ENCODE results near the gene ZNF581.
A peak's percentile ranks its signal among the peaks of the same experiment; 100 is the strongest.

ZNF581 gene

DNA sequence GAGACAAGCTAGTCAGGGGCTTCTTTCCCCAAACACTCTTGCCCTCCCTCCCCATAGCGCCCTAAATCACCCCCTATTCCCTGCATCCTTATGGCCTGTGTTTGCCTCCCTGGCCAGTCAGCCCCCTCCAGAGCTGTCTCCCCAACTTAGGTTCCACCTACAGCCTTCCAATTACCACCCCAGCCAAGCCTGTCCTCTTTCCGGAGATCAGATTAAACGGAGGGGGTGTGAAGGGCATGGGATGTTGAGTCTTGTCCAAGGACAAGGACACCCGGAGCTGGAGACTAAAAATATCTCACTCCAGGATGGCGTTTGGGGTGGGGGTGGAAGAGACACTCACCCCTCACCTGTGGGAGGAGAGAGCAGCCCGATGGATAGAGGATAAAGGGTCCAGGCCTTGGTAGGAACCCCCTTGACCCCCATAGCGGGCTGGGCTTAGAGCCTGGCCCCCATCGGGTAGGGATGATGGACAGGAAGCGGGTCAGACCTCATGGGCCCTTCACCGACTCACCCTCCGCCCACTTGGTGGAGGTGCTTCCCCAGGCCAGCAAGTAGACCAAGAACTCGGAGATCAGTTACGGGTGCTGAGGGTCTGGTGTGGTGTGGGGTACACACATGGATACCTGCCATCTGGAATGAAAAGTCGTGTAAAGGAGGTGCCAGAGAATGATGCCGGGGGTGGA lies 32.0 kb upstream of the ZNF581 start:
- DNase-seq (ENCODE audit: low read depth in 2 of 2): no peak

- DNase-seq (ENCODE audit: low read depth in 2 of 2): no peak
Observed at GRCh38 chr19:55611983-55612645, 31.3 kb upstream of the ZNF581 start.

DNA sequence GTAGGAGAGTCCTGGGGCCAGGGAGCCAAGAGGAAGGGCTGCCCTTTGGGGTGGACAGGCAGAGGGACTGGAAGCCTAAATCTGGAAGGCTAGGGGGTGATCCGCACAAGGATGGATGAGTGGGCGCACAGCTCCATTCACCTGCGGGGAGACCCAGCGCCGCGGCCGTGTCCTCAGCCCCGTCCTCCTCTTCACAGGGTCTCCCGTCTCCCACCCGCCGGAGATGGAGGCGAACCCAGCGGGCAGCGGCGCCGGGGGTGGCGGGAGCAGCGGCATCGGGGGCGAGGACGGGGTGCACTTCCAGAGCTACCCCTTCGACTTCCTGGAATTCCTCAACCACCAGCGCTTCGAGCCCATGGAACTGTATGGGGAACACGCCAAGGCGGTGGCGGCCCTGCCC lies 30.1 kb upstream of the ZNF581 start:
- no peak for DNase-seq (ENCODE audit: low read depth in 2 of 2)

- DNase-seq (ENCODE audit: low read depth in 2 of 2): no peak
Observed at GRCh38 chr19:55613930-55614710, 29.3 kb upstream of the ZNF581 start.

- DNase-seq (ENCODE audit: low read depth in 2 of 2): no peak
Observed at GRCh38 chr19:55614711-55615542, 28.5 kb upstream of the ZNF581 start.

DNA sequence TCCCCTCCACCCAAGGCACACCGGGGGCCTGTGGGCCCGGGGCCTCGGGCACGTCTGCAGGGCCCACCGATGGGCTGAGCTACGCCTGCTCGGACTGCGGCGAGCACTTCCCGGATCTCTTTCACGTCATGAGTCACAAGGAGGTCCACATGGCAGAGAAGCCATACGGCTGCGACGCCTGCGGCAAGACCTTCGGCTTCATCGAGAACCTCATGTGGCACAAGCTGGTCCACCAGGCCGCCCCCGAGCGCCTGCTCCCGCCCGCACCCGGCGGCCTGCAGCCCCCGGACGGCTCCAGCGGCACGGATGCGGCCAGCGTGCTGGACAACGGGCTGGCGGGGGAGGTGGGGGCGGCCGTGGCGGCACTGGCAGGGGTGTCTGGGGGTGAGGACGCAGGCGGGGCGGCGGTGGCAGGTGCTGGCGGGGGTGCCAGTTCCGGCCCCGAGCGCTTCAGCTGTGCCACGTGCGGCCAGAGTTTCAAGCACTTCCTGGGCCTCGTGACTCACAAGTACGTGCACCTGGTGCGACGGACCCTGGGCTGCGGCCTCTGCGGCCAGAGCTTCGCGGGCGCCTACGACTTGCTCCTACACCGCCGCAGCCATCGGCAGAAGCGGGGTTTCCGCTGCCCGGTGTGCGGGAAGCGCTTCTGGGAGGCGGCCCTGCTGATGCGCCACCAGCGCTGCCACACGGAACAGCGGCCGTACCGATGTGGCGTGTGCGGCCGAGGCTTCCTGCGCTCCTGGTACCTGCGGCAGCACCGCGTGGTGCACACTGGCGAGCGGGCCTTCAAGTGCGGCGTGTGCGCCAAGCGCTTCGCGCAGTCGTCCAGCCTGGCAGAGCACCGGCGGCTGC lies 27.7 kb upstream of the ZNF581 start:
- DNase-seq (ENCODE audit: low read depth in 2 of 2): no peak

DNA sequence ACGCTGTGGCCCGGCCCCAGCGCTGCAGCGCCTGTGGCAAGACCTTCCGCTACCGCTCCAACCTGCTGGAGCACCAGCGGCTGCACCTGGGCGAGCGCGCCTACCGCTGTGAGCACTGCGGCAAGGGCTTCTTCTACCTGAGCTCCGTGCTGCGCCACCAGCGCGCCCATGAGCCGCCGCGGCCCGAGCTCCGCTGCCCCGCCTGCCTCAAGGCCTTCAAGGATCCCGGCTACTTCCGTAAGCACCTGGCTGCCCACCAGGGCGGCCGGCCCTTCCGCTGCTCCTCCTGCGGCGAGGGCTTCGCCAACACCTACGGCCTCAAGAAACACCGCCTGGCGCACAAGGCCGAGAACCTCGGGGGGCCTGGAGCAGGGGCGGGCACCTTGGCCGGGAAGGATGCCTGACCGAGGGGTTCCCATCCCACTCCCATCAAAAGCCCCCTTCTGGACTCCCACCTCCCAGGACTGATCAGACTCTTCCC lies 27.0 kb upstream of the ZNF581 start:
- no peak for DNase-seq (ENCODE audit: low read depth in 2 of 2)

GRCh38 chr19:55617426-55617825 lies 26.0 kb upstream of the ZNF581 start:
- no peak for DNase-seq (ENCODE audit: low read depth in 2 of 2)

DNA sequence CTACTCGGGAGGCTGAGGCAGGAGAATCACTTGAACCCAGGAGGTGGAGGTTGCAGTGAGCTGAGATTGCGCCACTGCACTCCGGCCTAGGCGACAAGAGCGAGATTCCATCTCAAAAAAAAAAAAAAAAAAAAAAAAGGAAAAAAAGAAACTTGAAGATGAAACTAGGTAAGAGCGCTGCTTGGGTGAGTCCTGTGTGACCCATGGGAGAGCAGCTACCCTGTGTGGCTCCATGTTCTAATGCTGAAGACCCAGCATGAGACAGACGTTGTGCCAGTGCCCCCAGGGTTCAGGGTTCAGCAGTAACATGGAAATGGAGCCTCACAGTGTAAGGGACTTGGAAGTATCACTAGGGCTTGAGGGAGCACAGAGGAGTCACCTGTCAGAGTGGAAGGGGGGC lies 25.0 kb upstream of the ZNF581 start:
- no peak for DNase-seq (ENCODE audit: low read depth in 2 of 2)

- no peak for DNase-seq (ENCODE audit: low read depth in 2 of 2)
Observed at GRCh38 chr19:55619286-55619685, 24.2 kb upstream of the ZNF581 start.

DNA sequence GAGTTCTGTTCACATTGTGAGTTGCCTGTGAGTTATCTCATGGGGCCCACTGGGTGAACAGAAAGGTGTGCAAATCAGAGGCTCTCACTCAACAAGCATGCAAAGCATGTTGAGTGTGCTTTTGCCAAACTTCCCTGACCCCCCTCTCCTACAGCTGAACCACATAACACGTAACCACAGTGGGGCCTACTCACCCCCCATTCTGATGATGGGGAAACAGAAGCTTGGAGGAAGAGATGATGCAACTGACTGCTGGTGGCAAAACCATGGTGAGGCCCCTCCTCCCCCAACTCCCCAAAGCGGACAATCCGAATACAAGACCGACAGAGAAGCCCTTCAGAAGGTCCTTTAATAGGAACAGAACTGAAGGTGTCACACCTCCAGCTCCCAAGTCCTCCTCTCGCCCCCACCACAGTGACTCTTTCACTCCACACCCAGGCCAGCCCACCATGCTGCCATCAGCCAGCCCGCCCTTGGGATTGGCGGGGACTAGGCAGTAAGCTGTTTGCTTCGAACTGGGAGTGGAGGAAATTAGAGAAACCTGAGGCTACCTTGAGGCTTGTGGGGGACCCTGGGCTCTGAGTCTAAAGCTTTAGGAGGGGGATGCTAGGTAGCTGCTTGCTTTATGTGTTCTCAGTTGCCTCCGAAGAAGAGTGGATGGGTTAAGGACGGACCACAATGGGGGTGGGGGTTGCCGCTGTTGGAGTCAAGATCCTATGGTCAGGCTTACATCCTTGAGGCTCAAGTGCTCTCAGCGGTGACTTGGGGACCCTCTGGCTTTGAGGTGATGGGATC lies 22.8 kb upstream of the ZNF581 start:
- DNase-seq (ENCODE audit: low read depth in 2 of 2): no peak

GRCh38 chr19:55621205-55621672 lies 22.2 kb upstream of the ZNF581 start:
- no peak for DNase-seq (ENCODE audit: low read depth in 2 of 2)

DNA sequence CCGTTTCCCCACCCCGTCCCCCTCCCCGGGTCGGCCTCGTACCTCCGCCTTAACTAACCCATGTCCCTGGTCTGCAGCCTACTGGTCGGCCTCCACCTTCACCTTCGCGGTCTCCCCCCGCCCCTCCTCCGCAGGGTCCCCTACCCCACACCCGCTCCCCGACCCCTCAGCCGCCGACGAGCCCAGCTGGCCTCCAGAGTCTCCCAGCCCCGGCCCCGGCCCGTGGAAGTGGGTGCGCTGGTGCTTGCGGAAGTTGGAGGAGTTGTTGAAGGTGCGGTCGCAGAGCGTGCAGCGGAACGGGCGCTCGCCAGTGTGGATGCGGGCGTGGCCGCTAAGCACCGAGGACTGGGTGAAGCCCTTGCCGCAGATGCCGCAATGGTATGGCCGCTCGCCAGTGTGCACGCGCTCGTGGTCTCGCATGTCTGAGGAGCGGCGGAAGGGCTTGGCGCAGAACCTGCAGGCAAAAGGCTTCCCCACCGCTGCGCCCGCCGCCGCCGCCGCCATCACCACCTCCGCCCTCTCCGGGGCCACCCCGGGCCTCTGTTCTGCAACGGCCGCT lies 21.7 kb upstream of the ZNF581 start:
- no peak for DNase-seq (ENCODE audit: low read depth in 2 of 2)

- no peak for DNase-seq (ENCODE audit: low read depth in 2 of 2)
Observed at GRCh38 chr19:55622242-55622969, 21.0 kb upstream of the ZNF581 start.

DNA sequence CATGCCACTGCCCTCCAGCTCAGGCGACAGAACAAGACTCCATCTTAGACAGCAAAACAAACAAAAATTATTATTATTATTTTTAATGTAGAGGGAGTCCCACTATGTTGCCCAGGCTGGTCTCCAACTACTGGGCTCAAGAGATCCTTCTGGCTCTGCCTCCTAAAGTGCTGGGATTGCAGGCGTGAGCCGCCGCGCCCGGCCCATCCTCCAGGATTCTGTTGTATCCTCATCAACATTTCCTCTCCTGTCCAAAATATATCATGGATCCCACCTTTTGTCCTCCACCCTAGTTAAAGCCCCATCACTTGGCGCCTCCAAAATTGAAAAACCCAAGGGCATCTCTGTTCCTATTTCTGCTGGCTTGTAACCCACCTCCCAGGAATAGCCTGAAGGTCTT lies 20.3 kb upstream of the ZNF581 start:
- no peak for DNase-seq (ENCODE audit: low read depth in 2 of 2)

DNA sequence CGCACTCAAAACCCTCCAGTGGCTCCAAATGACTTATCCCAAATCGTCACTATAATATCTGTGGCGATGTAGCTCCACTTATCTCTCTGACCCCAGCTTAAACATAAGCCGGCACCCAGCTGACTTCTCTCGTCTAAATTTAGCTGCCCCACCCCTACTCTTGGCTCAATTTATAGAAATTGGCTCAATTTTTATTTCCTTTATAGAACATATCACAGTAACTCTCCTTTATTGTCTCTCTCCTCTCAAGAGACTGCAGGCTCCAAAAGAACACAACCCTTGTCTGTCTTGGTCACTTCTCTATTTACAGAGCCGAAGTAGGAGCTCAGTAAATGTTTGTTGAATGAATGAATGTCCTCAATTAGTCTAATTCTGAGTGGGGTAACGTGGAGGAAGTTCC lies 19.9 kb upstream of the ZNF581 start:
- DNase-seq (ENCODE audit: low read depth in 2 of 2): no peak

DNA sequence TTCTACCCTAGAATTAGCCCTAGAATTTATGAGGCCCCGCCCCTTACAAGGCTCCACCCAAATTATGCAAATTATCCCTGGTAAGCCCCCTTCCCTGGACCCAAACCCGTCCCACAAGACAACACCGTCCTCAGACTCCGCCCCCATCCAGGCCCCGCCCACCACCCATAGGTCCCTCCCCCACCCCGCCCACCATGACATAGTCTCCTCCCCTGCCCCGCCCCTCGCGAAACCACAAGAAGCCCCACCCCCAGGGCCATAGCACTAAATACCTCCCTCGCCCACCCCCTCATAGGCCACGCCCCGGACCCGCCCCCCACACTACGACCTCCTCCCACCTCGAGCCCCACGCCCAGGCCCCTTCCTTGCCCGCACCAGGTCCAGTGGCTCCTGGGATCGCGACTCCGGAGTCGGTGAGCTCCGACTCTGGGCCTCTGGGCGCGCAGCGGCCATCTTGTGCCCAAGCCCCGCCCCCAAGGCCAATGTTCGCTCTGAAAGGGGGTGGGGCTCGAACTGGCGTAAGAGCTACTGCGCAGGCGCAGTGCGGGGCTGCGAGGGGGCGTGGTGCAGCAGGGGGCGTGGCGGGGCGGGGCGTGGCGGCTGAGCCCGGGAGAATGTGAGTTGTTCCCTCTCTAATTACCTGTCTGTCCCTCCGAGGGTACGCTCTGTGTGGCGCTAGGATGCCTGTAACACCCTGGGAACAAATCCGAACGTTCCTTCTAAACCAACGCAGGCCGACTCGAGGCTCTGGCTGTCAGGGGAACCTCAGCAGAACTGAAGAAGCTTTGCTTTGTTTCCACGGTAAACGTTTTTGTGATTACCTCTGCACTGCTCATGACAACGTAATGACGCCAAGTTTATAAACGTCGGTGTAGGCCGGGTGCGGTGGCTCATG lies 19.1 kb upstream of the ZNF581 start, which contains the start of gene ZNF784:
ZNF784 (minus strand) TSS at position 458 of the 895 bp plus-strand sequence; CDS start at position 453, 5 bp downstream.
- peak; percentile 88 to 94 for DNase-seq (ENCODE audit: low read depth in 2 of 2)

DNA sequence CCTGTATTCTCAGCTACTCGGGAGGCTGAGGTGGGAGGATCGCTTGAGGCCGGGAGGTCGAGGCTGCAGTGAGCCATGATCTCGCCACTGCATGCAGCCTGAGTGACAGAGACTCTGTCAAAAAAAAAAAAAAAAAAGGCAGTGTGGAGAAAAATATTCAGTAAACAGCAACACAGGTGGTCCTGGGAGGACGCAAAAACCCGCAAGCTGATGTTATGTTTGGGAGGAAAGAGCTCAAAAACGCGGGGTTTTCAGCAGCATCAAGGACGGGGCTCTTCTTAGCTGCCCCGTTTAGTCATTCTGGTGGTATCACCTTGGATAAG lies 18.5 kb upstream of the ZNF581 start:
- DNase-seq (ENCODE audit: low read depth in 2 of 2): no peak

All from stimulated activated CD4-positive, alpha-beta T cell treated with anti-CD3 and anti-CD28 coated beads, Interleukin-1b, Interleukin-23, amount 100 ng/mL, for 1 hour (primary cell).